ENCODE measurements around the gene ZSWIM6. TPM values are rescaled to one million over a fixed set of nuclear protein-coding genes. Genes with fewer than 3 reads are reported as not detected.

ZSWIM6 gene
- total RNA-seq, 1 experiment from 2014 or later, result 10.8 TPM

DNA sequence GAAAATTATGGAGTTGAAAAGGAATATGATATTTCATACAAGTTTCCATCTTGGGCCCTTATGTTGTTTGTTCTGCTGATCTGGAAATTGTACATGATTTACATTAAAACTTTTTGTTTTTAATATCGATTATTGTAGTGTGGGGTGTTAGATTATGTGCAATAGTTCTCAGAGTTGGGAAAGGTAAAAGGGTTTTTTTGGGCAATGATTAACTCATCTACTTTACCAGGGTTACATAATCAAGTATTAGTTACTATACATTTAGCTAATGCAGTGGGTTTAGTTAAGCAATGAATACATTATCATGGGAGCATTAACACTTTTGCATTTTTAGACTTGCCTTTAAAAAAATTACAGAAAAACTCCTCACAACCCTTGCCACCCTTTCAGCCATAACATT, 134.0 kb downstream of the ZSWIM6 start:
- BruUV-seq (replicated peaks), result no TSS peak
- TF ChIP-seq TCF7L2 (IDR thresholded peaks at IDR 0.05; ENCODE audit: low read depth, low read length) (no peak), POLR2AphosphoS5 (IDR thresholded peaks at IDR 0.05; ENCODE audit: low read depth, low read length) (no peak)
- TF ChIP-seq, protein P1, sequence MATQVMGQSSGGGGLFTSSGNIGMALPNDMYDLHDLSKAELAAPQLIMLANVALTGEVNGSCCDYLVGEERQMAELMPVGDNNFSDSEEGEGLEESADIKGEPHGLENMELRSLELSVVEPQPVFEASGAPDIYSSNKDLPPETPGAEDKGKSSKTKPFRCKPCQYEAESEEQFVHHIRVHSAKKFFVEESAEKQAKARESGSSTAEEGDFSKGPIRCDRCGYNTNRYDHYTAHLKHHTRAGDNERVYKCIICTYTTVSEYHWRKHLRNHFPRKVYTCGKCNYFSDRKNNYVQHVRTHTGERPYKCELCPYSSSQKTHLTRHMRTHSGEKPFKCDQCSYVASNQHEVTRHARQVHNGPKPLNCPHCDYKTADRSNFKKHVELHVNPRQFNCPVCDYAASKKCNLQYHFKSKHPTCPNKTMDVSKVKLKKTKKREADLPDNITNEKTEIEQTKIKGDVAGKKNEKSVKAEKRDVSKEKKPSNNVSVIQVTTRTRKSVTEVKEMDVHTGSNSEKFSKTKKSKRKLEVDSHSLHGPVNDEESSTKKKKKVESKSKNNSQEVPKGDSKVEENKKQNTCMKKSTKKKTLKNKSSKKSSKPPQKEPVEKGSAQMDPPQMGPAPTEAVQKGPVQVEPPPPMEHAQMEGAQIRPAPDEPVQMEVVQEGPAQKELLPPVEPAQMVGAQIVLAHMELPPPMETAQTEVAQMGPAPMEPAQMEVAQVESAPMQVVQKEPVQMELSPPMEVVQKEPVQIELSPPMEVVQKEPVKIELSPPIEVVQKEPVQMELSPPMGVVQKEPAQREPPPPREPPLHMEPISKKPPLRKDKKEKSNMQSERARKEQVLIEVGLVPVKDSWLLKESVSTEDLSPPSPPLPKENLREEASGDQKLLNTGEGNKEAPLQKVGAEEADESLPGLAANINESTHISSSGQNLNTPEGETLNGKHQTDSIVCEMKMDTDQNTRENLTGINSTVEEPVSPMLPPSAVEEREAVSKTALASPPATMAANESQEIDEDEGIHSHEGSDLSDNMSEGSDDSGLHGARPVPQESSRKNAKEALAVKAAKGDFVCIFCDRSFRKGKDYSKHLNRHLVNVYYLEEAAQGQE (IDR thresholded peaks at IDR 0.05; ENCODE audit: insufficient read depth in 1 of 2, low read depth in 2 of 2, low read length in 1 of 2), result no peak
- TF ChIP-seq, protein P2, sequence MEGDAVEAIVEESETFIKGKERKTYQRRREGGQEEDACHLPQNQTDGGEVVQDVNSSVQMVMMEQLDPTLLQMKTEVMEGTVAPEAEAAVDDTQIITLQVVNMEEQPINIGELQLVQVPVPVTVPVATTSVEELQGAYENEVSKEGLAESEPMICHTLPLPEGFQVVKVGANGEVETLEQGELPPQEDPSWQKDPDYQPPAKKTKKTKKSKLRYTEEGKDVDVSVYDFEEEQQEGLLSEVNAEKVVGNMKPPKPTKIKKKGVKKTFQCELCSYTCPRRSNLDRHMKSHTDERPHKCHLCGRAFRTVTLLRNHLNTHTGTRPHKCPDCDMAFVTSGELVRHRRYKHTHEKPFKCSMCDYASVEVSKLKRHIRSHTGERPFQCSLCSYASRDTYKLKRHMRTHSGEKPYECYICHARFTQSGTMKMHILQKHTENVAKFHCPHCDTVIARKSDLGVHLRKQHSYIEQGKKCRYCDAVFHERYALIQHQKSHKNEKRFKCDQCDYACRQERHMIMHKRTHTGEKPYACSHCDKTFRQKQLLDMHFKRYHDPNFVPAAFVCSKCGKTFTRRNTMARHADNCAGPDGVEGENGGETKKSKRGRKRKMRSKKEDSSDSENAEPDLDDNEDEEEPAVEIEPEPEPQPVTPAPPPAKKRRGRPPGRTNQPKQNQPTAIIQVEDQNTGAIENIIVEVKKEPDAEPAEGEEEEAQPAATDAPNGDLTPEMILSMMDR (IDR thresholded peaks at IDR 0.05), result no peak
- H3K4me3 ChIP-seq (ENCODE audit: low read depth in 2 of 2, low read length in 2 of 2), result no peak overlapping the region
- no peaks in the 10 kb centered on the region for H3K9me3 ChIP-seq (ENCODE audit: control insufficient read depth, insufficient read depth, low read depth, low read length)
- ATAC-seq (no peak), DNase-seq (ENCODE audit: low read depth, low spot score) (no peak)
- ChIA-PET POLR2A (no interaction called here), CTCF (no interaction called here)
- no peaks in the 10 kb centered on the region for H3K36me3 ChIP-seq (ENCODE audit: control insufficient read depth, insufficient read depth, low read length)
- intact Hi-C loops (cut with micrococcal nuclease; ENCODE audit: unreplicated experiment) (no loop called here), in situ Hi-C loops (cut with HindIII; ENCODE audit: low pct_unique_long_range_greater_than_20kb, low sequenced_read_pairs) (no loop called here)
- H3K4me1 ChIP-seq (ENCODE audit: control insufficient read depth, insufficient read depth, low read length), result no peaks in the 10 kb centered on the region; the same call in 1 of the 2 replicates
- no peaks in the 10 kb centered on the region for H3K27me3 ChIP-seq (ENCODE audit: control insufficient read depth, insufficient read depth, low read length)
- H3K27ac ChIP-seq (ENCODE audit: low read length), result no peak overlapping the region

DNA sequence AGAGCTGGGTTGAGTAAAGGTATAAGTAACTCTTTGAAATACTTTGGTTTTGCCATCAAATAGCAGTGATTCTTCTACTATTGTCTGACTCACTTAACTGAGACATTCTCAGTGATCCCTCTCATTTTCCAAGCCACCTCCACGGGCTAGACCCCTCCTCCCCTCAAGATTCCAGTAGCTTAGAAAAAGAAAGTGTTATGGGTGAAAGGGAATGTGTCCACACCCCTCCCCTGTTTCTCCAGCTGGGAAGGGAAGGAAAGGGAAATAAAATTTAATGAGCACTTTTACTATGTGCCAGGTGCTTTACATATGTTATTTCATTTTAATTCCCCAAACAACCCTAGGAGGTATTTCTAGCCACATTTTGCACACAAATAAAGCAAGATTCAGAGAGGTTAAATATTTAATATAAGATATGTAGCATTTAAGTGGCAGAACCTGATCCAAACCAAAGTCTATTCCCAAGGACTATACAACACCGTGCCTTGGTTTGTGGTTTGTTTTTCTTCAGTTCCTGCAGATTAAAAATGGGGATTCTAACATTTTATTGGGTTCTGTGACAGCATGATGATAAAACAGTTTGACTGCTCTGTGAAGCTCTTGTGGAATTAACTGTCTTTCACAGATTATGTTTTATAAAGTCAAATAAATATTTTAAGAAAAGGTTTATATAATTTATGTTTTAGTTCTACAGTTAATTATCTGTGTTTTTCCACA, 135.9 kb downstream of the ZSWIM6 start:
- H3K4me3 ChIP-seq (ENCODE audit: low read depth in 2 of 2, low read length in 2 of 2), result no peak overlapping the region
- intact Hi-C loops (cut with micrococcal nuclease; ENCODE audit: unreplicated experiment), result no loop called here
- H3K9me3 ChIP-seq (ENCODE audit: control insufficient read depth, insufficient read depth, low read depth, low read length), result no peaks in the 10 kb centered on the region
- no TSS peak for BruUV-seq (replicated peaks)
- ATAC-seq (no peak), DNase-seq (ENCODE audit: low read depth, low spot score) (no peak)
- no peaks in the 10 kb centered on the region for H3K27me3 ChIP-seq (ENCODE audit: control insufficient read depth, insufficient read depth, low read length)
- no peaks in the 10 kb centered on the region for H3K36me3 ChIP-seq (ENCODE audit: control insufficient read depth, insufficient read depth, low read length)
- no peak overlapping the region for H3K27ac ChIP-seq (ENCODE audit: low read length)
- ChIA-PET POLR2A (interaction anchor here (0.6 kb wide), 2 partner anchors 40 to 153 kb away, joined by 3 read pairs; no protein-coding TSS in a partner anchor), CTCF (no interaction called here)
- no peaks in the 10 kb centered on the region; the same call in 1 of the 2 replicates for H3K4me1 ChIP-seq (ENCODE audit: control insufficient read depth, insufficient read depth, low read length)
- TF ChIP-seq POLR2AphosphoS5 (IDR thresholded peaks at IDR 0.05; ENCODE audit: low read depth, low read length) (no peak), TCF7L2 (IDR thresholded peaks at IDR 0.05; ENCODE audit: low read depth, low read length) (no peak), SIN3A (IDR thresholded peaks at IDR 0.05; ENCODE audit: borderline replicate concordance, insufficient read depth, low read depth, low read length) (no peak)
- TF ChIP-seq, protein P1 (IDR thresholded peaks at IDR 0.05; ENCODE audit: insufficient read depth in 1 of 2, low read depth in 2 of 2, low read length in 1 of 2), result no peak
- TF ChIP-seq, protein P2 (IDR thresholded peaks at IDR 0.05), result no peak
- in situ Hi-C loops (cut with HindIII; ENCODE audit: low pct_unique_long_range_greater_than_20kb, low sequenced_read_pairs), result no loop called here
